ENCODE results near the gene TOMM34. TPM values are rescaled to one million over a fixed set of nuclear protein-coding genes. Genes with fewer than 3 reads are reported as not detected.

The TOMM34 gene
- total RNA-seq, 1 experiment from 2014 or later: 37.5 TPM

GRCh38 chr20:44901974-44902373 lies 58.2 kb downstream of the TOMM34 start:
- no peaks in the 10 kb centered on the region for H3K23me2 ChIP-seq (ENCODE audit: insufficient read length, low read depth, low read length, poor library complexity, severe bottlenecking)
- WGBS (ENCODE audit: extremely low coverage, insufficient read length, low lambda C conversion rate): no CpG with 5 or more reads among the region's 2 CpGs
- no peaks in the 10 kb centered on the region for H3K27me3 Mint-ChIP-seq (ENCODE audit: low read depth)

More at GRCh38 chr20:44901974-44902373, 58.2 kb downstream of the TOMM34 start:
- Histone ChIP-seq H3K4ac (ENCODE audit: low read depth, low read length) (no peak overlapping the region), H3K27me3 (ENCODE audit: insufficient read depth, low read length) (no peaks in the 10 kb centered on the region), H3K56ac (ENCODE audit: insufficient read length, low read depth, low read length) (no peak overlapping the region), H4K91ac (ENCODE audit: insufficient read length, low read depth, low read length) (no peak overlapping the region), H3K9ac (ENCODE audit: extremely low read depth, insufficient read length, low read length) (no peak overlapping the region), H2BK20ac (ENCODE audit: low read depth, low read length, poor library complexity, severe bottlenecking) (no peak overlapping the region), H2BK120ac (ENCODE audit: low read depth, low read length, poor library complexity, severe bottlenecking) (no peak overlapping the region), H2BK5ac (ENCODE audit: insufficient read length, low read length) (no peak overlapping the region), H2BK12ac (ENCODE audit: insufficient read length, low read depth, low read length) (no peak overlapping the region), H3K23ac (ENCODE audit: insufficient read length, low read depth, low read length) (no peak overlapping the region), H2BK15ac (ENCODE audit: low read depth, low read length) (no peak overlapping the region), H3K18ac (ENCODE audit: insufficient read length, low read depth, low read length) (no peak overlapping the region), H3K4me1 (ENCODE audit: insufficient read depth, low read length) (peaks cover 3% of the 10 kb centered on the region; the same call in 1 of the 2 replicates), H4K5ac (ENCODE audit: insufficient read length, low read depth, low read length) (no peak overlapping the region), H3K79me1 (ENCODE audit: insufficient read depth, low read depth, low read length, poor library complexity, severe bottlenecking) (peaks cover 10% of the 10 kb centered on the region), H3K79me2 (ENCODE audit: insufficient read depth, low read length) (peaks cover 19% of the 10 kb centered on the region), H3T11ph (ENCODE audit: low read length) (no peak overlapping the region), H2AFZ (ENCODE audit: low read length) (no peak overlapping the region), H3K14ac (ENCODE audit: insufficient read depth, low read length) (no peak overlapping the region), H3K4me2 (ENCODE audit: insufficient read depth, insufficient read length, low read length) (no peak overlapping the region), H4K20me1 (ENCODE audit: control insufficient read depth, insufficient read depth, insufficient read length) (no peaks in the 10 kb centered on the region), H3K27ac (ENCODE audit: insufficient read length, low read depth, low read length) (no peak overlapping the region), H2AK5ac (ENCODE audit: insufficient read length, low read length) (no peak overlapping the region), H4K8ac (replicated peaks; ENCODE audit: insufficient read length, low read depth, low read length) (no peak overlapping the region), H3K9me3 (ENCODE audit: control insufficient read depth, low read depth, low read length) (no peaks in the 10 kb centered on the region)
- peaks cover 22 to 61% (median 57%) of the 10 kb centered on the region in 3 experiments for H3K36me3 Mint-ChIP-seq (ENCODE audit: insufficient read depth in 1 of 3, low read depth in 3 of 3)
- no peaks in the 10 kb centered on the region for H3K9me3 Mint-ChIP-seq
- DNase-seq: no peak
- no peak overlapping the region for H3K4me3 Mint-ChIP-seq
- no peak overlapping the region for H3K27ac Mint-ChIP-seq
- TF ChIP-seq, protein P1, sequence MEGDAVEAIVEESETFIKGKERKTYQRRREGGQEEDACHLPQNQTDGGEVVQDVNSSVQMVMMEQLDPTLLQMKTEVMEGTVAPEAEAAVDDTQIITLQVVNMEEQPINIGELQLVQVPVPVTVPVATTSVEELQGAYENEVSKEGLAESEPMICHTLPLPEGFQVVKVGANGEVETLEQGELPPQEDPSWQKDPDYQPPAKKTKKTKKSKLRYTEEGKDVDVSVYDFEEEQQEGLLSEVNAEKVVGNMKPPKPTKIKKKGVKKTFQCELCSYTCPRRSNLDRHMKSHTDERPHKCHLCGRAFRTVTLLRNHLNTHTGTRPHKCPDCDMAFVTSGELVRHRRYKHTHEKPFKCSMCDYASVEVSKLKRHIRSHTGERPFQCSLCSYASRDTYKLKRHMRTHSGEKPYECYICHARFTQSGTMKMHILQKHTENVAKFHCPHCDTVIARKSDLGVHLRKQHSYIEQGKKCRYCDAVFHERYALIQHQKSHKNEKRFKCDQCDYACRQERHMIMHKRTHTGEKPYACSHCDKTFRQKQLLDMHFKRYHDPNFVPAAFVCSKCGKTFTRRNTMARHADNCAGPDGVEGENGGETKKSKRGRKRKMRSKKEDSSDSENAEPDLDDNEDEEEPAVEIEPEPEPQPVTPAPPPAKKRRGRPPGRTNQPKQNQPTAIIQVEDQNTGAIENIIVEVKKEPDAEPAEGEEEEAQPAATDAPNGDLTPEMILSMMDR (conservative IDR thresholded peaks at IDR 0.05): no peak
- H3K4me1 Mint-ChIP-seq: no peaks in the 10 kb centered on the region
